Pons (tissue), 1 donor: ENCODE results near the gene HIPK2.
A peak's percentile ranks its signal among the peaks of the same experiment; 100 is the strongest.

ENCODE experiments used
- DNase-seq: peaks from one replicate; pipeline ENCODE4 v3.0.0-alpha.2; 2016; ENCODE audit warnings: low spot score

HIPK2 gene

DNA sequence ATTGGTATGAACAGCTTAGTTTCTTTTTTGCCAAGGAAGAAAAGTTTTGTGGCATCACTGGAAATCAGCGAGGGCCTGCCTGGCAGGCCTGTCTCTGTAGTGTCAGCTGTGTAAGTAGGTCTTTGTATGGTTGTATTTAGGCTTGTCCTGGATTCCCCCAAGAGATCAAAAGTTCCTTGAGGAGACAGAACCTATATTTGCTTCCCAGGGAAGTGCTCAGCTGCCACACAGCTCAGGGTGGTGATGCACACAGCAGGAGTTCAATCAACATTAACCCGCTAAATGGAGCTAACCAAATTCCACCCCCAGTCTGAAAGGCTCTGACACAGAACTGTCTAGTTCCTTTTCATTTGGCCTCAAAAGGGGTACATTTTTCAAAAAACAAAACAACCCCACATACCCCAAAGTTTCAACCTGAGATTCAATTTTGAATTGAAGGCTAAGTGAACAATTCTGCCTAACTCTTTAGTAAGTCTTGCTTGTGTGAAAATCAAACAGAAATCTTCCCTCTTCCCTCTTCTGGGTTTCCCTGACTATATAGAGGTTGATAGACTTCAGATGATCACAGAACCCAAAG is 129.9 kb downstream of the HIPK2 start:
- DNase-seq = peak; percentile 68

DNA sequence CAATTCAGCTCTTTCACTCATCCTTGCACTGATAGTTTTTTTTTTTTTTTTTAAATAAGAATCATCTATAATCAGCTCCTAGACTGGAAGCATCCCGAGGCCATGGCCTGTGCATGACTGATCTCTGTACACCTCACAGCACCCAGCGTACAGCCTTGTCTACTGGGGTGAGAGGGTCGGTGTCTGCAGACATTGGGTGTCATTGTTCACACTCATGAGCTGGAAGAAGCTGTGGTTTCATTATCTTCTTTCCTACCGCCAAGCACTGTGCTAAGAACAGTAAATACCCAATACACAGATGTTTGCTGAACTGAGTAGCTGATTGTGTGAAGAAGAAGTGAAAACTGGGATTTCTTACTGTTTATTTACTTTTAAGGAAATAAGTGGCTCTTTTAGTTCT is 130.7 kb downstream of the HIPK2 start:
- DNase-seq = peak; percentile 70

DNA sequence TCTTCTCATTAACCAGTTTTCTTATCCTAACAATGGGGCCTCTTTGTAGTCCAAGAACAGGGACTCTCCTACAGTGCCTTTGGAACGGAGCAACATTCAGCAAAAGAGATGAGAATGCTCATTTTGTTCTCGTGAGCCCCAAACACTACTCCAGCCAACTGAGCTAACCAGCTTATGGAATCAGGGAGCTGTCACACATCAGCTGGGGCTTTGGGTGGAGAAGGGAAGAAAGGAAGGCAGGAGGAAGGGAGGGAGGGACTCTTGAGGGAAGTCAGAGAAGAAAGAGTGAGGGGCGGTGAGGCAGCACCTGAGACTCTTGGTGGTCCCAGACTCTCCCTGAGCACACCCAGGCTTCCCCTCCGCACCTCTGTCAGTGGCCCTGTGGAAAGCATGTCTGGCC is 131.2 kb downstream of the HIPK2 start:
- DNase-seq = peak; percentile 97

DNA sequence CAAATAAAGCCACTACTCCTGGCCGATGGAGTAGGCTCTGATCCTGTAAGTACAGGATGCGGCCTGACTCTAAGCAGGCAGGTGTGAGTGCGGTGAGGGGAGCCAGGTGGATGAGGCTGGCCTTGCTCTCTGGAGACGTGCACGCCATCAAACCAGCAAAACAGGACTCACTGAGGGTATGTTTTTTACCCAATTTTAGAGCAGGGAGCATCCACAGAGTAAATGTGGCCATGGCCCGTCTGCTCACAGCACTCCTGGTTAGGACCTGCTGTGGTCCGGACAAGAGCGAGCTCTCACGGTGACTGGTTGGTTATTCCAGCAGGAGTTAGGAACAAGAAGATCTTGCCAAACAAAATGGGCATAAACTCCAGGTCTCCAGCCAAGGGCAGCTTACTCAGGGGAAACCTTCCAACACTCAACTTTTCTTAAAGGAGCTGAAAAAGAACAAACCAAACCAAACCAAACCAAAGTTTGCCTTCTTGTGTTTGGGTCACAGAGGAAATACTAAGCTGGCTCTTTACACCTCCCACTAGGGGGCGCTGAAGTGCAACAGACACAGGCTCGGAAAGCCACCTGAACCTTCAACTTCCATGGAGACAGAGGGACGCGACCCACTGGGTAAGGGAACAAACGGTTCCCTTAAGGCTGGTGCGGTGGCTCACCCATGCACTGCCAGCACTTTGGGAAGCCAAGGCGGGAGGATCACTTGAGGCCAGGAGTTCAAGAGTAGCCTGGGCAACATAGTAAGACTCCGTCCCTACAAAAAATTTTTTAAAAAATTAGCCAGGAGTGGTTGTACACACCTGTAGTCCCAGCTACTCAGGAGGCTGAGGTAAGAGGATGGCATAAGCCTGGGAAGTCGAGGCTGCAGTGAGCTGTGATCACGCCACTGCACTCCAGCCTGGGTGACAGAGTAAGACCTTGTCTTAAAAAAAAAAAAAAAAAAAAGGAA is 131.9 kb downstream of the HIPK2 start:
- peak; percentile 98 for DNase-seq

- no peak for DNase-seq
Measured at GRCh38 chr7:139643951-139644585, 133.7 kb downstream of the HIPK2 start.

DNA sequence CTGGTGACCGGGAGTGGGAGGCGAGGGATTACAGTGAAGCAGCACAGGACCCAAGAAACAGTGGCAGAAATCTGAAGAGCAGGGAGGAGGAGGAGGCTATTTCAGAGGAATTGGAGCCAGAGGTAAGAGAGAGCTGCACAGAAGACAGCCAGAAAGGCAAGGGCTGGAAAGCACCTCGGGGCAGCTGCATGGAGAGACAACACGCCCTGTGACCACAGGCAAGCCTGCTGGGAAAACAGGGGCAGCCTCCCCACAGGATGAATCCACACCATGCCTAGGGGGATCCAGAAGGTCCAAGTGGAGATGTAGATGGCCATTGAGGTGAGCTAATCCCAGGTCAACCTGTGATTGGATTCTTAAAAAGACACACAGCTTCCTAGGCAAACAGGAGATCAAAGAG is 135.5 kb downstream of the HIPK2 start:
- no peak for DNase-seq

DNA sequence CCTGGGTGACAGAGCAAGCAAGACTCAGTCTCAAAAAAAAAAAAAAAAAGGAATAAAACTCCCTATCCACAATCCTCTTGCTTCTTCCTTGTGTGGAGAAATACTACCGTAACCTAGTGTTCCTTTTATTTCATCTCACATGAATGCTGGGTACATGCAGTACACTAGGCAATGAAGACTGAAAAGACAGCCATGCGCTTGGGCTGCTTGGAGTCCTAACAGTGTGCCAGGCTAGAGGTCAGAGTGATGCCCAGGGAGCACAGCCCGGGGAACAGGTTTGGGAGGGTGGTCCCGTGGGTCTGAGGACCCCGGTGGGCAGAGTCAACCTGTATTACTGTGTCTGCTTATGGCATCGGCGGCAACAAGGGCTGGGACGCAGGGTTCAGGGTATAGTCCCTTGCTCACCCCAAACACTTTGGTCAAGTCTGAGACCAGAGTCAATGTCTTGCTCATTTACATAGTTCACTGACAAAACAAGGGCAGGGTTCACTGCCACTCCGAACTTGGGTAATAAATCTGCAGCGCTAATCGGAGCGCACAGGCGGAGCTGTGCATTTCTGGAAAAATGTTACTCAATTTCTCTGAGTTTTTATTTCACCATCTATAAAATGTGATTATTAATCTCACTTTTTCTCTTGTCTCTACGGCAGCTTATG is 136.3 kb downstream of the HIPK2 start:
- no peak for DNase-seq

DNA sequence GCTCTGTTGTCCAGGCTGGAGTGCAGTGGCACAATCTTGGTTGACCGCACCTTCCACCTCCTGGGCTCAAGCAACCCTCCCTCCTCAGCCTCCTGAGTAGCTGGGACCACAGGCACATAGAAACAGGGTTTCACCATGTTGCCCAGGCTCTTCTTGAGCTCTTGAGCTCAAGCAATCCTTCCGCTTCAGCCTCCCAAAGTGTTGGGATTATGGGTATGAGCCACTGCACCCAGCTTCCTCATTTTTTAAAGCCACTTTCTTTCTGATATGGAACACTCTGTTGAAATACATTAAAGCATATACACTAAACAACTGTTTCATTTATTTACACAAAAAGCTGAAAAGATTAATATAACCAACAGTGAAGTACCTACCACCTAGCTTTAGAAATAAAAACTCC is 137.1 kb downstream of the HIPK2 start:
- DNase-seq = no peak

DNA sequence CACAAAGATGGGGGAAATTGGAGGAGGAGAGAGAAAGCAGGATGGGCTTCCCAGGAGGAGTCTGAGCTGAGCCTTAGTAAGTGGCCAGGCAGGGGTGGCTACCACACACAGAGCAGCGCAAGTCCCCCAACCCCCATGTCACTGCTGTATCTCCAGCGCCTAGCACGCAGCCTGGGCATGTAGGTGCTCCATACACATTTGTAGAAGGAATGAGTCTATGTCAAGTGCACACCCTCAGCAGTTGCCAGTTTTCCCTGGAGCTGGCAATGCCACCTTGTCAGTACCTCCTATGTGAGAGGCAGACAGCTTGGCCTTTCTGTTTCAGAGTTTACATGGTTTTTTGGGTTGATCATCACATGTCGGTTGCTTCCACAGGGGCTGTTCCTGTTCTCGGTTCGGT is 138.2 kb downstream of the HIPK2 start:
- DNase-seq = no peak

- DNase-seq = peak; percentile 58
Measured at GRCh38 chr7:139635526-139636302, 142.1 kb downstream of the HIPK2 start.

DNA sequence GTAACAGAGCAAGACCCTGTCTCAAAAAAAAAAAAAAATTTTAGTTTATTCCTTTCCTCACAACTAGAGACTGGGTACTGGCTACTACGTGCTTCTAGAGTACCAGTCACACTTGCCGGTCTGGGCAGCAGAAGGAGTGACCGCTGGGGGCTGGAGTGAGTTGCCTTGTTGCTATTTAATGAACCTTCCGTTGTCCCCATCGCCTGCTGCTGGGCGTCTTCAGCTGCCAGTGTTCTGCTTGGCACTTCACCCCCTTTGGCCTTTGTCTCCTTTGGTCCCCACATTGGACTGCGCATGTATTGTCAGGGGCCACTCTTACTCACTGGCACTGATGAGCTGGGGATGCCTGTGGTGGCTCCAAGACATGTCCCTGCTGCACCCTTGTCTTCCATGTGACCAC is 143.7 kb downstream of the HIPK2 start:
- peak; percentile 53 for DNase-seq

DNA sequence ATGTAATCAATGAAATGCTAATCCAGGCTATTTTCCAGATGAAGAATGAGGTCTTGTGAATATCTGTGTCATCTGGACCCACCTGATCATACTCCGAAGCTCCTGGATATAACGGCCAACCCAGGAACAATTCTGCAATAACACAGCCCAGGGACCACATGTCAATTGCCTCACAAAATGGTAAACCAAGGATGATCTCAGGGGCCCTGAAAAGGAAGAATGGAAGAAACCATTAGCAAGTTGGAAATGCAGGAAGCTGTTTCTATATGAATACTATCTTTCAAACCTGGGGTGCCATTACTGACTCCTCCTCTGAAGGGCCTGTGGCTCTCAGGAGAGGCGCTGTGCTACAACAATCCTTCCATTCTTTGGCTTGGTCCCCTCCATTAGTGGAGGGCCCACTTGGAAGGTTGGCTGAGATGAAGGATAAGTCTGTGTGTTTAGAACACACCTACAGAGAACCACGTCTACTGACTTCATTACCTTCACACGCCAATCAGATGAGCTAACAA is 146.2 kb downstream of the HIPK2 start:
- DNase-seq = no peak

- no peak for DNase-seq
Measured at GRCh38 chr7:139630643-139631519, 146.9 kb downstream of the HIPK2 start.

DNA sequence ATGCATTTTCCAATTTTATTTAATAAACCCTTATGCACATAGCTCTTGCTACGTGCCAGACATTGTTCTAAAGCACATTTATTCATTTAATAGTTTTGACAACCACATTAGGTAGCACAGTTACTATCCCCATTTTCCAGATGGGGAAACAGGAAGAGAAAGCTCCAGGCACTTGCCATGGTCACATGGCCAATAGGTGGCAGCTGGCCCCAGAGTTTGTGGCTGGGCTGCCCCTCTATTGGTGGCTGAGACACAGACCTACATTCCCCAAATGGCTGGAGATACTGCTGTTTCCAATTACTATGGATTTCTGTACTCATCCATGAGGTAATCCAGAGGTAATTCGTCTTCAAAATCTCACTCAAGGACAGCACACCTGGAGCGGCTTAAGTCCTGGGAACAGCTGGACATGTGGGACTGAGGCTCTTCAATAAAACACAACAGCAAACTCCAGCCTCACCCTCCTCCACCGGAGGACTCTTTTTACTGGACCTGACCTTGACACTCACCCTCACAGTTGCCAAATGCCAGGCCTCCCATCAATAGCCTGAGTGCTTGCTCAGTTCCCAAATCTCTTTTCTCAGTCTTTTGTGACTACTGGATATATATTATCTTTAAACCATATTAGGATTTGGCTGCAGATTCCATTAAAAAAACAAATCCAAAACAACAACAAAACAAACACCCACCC is 148.3 kb downstream of the HIPK2 start:
- no peak for DNase-seq

GRCh38 chr7:139627831-139628230 is 150.0 kb downstream of the HIPK2 start:
- no peak for DNase-seq

DNA sequence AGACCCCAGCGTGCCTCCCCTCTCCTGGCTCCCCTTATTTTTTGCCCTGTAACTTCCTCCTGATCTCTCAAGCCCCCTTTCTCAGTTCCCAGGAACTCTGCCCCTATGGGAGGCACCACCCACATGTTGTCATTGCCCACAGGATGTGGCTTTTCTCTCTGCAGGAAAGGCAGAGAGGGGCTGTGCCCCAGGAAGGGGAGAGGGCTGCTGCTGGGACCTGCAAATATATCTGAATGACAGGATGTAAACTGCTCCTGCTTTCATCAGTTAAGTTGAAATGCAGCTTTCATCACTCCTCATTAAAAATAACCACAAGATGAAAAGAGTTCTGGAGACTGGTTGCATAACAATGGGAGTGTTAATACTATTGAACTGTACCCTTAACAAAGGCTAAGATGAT is 151.0 kb downstream of the HIPK2 start:
- no peak for DNase-seq

DNA sequence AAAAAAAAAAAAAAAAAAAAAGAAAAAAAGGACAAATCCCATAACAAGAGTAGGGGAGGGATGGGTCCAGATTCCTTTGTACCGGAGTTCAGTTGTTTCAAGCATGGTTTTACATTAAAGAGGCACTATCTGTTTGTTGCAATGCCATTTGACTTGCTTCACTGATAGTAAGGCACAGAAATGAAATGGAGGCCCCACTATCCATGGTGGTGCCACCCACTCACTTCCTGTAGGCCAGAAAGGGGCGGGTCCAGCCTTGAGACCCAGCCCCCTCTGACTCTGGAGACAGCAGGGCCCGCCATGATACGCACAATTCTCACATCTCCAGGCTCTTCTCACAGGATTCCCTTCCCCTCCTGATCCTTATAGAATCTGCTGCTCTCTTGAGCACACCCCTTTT is 154.3 kb downstream of the HIPK2 start:
- no peak for DNase-seq

GRCh38 chr7:139620676-139621344 is 157.0 kb downstream of the HIPK2 start:
- no peak for DNase-seq

GRCh38 chr7:139619367-139619657 is 158.5 kb downstream of the HIPK2 start:
- no peak for DNase-seq
